ENCODE measurements around the gene LY86.

The LY86 gene

DNA sequence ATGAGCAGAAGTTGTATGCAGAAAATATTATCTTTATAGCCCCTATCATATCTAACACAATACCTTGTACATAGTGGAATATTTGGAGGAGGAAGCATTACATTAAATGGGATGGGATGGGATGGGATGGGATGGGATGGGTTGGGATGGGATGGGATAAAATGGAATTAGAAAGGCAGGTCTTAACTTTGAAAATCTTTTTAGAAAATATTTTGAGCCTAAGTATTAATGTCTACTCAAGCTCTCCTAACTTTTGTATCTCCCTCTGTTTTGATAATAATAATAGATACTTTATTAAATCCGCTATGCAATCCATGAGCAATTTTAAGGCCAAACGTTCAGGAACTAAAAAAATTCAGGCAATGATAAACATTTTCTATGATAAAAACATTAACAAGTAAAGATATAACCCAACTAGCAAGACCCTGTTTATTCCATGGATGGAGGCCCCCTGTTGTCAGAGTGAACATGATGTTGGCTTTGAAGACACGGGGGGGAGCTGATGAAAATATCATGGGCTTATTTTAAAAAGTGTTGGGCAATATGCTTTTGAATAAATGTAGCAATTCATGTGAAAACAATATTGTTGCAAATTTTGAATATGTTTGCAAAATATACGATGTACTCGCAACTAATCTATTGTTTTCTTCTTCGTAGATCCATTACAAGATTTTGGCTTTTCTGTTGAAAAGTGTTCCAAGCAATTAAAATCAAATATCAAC lies 35.9 kb downstream of the LY86 start:
- DNase-seq = no peak

DNA sequence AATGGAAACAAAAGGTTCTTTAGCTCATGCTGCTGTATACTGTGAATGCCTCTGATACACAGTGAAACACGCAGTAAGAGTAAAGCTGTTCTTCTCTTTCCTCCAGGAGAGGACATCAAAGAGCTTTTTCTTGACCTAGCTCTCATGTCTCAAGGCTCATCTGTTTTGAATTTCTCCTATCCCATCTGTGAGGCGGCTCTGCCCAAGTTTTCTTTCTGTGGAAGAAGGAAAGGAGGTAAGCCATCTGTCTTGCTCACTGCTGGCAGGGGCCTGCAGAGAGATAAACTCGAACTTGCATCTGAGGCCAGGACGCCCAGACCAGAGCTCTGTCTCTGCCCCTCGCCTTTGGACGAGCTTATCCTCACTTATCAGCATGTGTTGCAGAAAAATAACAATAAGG lies 37.7 kb downstream of the LY86 start:
- DNase-seq = no peak

DNA sequence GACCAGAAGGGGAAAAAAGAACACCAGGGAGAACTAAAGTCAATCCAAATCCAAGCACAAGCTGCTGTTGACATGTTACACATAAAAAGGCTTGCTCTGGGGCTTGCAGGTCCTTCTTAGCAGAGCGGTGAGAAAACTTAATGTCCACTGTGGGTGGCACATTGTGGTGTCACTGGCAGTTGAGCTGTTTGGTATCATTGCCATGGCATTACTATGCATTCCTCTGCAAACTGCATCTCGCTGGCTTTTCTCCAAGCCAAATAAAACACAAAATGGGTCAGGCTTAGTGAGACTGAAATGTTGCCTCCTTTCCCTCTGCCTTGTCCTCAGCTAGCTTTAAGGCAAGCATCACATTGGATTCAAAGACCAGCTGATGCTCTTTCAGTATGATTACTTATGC lies 40.9 kb downstream of the LY86 start:
- DNase-seq = no peak

DNA sequence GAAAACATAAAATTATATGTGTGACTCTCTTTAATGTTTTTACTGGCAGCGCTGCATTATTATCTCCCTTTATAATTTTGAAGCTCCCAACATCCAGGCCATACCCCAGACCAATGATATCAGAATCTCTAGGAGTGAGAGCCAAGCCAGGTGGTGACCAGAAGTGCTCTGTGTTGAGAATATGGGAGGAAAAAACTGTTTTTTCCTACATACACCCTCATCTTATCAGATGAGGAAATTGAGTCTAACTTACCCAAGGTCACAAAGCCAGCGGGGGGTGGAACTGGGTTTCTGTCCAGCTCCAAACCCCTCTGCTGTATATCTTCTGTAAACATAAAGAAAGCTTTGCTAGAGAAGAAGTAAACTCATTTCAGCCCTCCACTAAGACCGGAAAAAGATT lies 42.5 kb downstream of the LY86 start:
- DNase-seq = no peak

DNA sequence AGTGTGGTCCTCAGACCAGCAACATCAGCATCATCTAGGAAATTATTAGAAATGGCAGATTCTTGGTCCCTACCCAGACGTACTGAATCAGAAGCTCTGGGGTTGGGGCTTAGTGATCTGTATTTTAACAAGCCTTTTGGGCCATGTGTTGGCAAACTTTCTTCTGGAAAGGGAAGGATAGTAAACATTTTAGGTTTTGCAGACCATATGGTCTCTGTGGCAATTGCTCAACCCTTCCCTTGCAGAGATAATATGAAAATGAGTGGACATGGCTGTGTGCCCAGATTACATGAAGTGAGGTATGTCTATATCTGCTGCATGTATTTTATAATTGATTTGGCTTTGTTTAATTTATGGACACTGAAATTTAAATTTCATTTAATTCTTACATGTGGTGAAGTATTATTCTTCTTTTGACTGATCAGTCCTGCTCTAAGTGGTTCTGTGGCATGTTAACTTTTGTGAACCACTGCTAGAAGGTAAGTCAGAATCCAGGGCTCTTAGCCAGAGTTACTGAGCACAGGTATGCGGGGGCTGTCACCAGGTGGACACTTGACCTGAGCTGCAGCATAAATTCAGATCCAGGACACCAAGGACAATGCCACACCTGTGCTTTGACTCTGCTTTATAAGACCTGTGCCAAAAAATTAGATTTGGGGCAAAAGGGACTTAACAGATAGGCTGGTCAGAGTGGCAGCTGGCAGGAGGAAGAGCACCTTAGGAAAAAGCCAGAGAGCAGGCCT lies 43.2 kb downstream of the LY86 start:
- no peak for DNase-seq

DNA sequence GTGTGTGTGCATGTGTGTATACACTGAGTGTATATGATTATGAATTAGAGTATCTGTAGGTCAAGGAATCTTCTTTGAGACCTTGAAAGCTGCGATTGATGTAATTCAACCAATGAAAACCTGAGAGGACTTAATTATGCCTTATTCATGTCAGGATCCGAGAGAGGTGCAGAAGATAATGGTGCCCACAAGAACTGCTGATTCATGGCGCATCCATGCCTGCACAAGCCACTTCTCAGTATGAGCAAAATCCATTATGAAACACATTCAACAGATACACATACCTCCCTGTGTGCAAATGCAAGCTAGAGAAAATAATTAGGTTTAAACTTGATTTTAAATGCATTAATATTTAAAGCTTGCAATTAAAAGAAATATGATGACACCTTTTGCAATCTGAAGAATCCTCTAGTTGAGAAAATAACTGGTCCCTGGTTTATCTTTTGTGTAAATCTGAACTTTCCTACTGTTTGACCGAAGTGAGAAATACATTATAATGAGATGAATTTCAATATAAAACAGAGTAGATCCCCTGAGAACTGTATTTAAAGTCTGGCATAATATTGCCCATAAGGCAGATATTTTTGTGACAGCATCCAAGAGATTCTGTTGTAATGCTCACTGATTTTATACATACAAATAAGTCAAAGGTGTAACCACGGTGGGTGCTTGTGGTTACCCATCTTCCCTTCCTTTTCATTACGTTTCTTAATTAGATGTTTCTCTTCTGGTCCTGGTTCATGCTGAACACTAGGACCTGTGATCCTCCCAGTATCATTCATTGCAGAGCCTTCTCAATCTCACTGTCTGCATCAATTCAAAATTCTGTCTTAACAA lies 45.6 kb downstream of the LY86 start:
- no peak for DNase-seq

DNA sequence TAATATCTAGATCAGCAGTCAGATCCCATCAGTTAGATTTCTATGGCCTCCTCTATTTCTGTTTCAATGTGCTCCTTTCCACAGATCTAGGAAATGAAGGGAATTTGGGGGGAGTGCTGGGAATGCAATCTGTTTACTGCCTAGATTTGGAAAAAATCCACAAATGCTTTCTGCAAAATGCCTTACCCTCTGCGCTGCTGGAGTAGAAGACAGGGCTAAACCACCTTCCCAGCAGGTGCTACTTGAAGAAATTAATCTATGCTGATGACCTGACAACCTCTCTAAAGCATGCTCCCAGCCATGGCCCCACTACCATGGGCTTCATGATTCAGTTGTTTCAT lies 46.2 kb downstream of the LY86 start:
- no peak for DNase-seq

DNA sequence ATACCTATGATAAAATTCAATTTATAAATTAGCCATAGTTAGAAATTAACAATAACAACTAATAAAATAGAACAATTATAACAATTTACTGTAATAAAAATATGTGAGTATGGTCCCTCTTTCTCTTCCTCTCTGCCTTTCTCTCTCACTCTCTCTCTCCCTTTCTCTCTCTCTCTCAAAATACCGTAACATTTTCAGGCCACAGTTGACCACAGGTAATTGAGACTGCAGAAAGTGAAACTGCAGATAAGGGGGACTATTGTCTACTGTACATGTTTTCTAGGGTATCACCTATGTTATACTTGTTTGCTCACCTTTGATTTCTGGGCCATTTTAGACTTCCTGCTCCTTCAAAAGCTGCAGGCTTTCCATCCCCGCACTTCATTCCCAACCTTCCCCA lies 46.8 kb downstream of the LY86 start:
- DNase-seq = no peak

DNA sequence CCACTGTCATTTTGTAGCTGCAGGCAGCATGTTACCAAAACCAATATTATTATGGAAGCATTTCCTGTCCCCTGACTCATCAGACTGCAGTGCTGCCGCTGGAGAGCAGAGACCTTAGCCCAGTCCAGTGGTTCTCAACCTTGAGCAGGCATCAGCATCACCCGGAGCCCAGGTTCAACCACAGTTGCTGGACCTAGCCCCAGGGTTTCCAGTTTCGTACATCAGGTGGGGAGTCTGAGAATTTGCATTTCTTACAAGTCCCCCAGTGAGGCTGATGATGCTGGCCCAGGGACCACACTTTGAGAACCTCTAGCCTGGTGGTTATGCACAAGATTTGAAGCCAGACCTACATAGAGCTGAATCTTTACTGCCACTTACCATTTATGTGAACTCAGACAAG lies 47.3 kb downstream of the LY86 start:
- no peak for DNase-seq

DNA sequence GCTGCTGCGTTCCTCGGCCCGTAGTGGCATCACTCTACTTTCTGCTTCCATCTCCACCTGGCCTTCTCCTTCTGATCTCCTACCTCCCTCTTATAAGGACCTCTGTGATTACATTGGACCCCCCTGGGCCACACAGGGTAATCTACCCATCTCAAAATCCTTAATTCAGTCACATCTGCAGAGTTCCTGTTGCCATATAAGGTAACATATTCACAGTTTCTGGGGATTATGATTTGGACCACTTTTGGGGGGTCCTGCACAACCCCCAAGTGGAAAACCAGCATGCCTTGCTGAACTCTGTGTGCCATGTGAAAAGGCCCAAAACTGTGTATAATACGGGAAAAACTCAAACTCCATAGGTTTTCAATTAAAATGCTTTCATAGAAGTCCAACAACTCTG lies 51.1 kb downstream of the LY86 start:
- DNase-seq = no peak

DNA sequence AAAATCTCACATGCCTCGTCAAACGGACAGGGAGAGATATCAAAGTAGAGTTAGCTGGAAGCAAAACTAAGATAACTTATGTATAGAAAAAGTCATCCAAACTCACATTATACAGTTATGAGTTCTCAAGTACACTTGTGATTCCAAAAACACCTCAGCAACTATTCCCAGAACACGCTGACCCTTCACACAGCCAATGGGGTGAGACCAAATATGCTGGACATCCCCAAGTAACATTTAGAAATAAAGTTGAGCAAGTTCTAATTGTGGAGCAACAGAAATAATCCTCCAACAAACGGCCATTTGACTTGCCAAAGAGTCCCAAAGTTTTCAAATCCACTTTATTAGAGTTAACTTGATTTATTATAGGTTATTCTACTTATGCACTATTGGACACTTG lies 52.4 kb downstream of the LY86 start:
- no peak for DNase-seq

DNA sequence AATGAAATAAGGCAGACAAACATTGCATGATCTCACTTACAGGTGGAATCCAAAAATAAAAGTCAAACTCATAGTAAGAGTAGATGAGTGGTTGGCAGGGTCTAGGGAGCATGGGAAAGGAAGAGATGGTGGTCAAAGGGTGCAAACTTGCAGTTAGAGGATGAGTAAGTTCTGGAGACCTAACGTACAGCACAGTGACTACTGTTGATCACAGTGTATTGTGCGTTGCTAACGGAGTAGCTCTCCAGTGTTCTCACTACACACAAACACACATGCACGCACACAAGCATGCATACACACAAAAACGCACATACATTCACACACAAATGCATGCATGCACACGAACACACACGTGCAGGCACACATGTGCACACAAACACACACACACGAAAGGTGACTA lies 54.9 kb downstream of the LY86 start:
- DNase-seq = no peak

DNA sequence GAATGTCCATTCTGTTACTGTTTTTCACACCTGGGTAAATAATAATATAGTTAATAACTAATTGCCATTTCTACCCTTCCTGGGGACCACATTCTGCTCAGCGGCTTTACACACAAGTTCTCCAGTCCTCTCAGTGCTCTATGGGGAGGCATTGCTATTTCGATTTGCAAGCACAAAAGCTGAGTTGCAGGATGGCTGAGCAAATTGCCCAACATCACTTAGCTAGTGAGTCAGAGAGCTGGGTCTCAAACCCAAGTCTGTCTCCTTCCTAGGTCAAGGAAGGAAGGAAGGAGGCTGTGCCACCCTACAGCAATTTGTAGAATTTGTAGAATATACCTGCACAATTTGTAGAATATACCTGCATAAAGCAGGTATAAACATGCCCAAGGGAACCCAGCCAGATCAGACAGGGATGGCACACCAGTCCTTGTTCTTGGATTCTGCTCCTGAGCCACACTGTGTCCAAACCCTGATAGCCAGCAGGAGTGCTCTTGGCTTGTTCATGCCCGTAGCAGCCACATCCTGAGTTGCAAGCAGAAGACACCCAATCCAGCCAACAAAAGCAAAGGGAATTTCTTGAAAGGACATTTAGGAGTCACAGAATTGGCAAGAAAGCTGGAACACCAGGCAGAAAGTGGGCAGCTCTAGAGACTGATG lies 56.9 kb downstream of the LY86 start:
- no peak for DNase-seq

DNA sequence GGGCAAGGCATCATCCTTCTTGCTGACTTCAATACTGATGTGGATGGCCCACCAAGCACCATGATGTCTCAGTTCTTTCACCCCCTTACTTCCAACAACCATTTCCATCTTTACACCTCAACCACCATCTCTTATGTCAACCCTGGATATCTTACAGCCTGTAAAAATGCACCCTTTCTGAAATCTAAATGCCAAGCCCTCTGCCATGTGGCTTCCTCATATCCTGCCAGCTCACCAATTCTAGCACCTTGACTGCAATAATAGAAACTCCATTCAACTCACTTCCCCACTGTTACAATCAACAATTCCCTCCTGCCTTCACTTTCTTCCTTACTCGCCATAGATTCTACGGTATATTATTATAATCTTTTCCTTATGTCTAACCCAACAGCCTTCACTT lies 57.9 kb downstream of the LY86 start:
- no peak for DNase-seq

DNA sequence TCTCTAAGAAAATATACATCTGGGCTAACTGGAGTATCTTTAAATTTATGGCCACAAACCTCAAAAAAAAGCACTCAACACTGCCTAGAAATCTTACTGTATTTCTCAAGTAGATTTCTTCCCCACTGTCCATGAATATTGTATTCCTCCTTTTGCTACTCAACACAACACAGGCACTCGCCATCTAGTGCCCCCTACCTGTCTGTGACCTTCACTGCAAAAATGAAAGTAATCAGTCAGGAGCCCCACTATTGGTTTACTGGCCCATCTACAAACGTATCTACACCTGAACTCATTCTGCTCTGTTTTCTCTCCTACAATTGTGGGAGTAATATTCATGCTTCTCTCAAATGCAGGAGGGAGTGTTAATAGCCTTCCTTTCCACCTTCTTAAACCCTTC lies 58.3 kb downstream of the LY86 start:
- DNase-seq = no peak

DNA sequence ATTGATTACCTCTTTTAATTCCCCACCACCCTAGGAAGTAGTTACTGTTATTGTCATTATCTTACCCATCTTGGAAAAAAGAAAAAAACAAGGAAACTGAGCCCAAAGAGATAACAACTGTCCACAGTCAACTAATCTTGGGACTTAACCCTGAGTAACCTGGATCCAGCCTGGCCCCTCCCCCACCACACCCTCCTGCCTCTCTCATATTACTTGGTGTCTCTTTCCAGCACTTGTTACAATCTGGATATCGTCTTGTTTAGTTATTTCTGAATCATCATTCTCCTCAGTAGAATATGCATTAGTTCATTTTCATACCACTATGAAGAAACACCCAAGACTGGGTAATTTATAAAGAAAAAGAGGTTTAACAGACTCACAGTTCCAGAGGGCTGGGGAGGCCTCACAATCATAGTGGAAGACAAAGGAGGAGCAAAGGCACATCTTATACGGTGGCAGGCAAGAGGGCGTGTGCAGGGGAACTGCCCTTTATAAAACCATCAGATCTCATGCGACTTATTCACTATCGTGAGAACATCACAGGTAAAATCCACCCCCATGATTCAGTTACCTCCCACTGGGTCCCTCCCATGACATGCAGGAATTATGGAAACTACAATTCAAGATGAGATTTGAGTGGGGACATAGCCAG lies 60.3 kb downstream of the LY86 start:
- no peak for DNase-seq

DNA sequence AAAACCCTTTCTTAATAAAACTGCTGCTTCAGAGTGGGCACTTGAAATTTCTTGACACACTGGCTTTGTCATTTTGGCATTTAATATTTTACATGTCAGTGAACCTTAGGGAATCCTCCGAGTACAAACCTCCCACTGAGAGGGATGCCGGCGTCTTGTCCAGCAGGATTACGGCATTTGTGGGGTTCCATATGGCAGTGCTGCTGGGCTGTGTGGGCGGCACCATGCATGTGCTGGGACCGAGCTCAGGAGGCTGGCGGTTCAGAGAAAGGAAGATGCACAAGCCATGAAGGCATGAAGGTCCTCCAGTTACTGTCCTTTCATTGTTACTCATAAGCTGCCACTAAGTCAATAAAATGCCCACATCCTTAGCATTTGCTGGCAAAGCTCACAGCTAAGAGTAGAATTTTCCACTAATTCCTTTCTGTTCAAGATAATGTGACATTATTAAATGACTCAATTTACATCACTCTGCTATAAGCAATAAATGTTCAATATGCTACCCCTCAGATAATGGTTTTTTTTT lies 61.4 kb downstream of the LY86 start:
- DNase-seq = no peak

DNA sequence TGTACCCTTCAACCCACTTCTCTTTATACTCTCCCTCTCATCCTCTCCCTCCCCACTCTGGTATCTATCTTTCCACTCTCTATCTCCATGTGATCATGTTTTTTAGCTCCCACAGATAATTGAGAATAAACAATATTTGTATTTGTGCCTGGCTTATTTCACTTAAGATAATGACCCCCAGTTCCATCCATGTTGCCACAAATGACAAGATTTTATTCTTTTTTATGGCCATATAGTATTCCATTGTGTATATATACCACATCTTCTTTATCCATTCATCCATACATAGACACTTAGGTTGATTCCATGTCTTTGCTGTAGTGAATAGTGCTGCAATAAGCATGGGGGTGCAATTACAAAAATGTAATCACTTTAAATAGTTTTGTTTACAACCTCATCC lies 62.3 kb downstream of the LY86 start:
- DNase-seq = no peak

DNA sequence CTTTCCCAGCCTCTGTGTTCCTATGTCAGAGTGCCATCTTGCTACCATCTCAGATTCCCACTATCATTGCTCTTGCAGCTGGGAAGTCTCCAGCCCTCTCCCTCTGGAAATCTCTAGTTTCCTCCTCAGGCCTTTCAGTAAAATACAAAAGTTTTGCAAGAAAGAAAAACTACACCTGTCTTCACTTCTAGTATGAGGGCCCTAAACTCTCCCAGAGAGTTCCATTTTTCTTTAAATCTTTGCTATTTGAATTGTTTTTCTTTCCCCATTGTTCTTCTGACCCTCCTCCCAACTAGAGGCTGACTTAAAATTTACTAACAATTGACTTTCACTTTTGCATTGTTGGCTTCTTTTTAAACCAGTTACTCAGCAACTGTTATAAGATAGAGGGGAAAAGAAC lies 62.8 kb downstream of the LY86 start:
- no peak for DNase-seq

DNA sequence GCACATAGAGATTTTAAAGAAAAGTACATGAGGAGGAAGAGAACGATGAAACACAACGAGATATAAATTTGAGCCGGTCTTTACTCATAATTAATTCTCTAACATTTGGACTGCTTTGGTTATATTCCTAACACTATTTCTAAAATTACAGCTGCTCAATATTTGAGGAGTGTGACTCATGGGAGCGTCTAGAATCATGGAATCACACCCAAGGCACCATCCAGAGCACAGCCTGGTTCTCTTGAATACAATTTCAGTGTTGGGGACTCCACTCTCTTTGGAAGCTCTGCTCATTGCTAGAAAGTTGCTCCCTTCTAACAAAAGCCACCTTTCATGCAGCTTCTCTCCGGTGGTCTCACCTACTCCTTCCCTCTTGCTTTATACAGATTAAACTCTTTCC lies 64.4 kb downstream of the LY86 start:
- no peak for DNase-seq

DNA sequence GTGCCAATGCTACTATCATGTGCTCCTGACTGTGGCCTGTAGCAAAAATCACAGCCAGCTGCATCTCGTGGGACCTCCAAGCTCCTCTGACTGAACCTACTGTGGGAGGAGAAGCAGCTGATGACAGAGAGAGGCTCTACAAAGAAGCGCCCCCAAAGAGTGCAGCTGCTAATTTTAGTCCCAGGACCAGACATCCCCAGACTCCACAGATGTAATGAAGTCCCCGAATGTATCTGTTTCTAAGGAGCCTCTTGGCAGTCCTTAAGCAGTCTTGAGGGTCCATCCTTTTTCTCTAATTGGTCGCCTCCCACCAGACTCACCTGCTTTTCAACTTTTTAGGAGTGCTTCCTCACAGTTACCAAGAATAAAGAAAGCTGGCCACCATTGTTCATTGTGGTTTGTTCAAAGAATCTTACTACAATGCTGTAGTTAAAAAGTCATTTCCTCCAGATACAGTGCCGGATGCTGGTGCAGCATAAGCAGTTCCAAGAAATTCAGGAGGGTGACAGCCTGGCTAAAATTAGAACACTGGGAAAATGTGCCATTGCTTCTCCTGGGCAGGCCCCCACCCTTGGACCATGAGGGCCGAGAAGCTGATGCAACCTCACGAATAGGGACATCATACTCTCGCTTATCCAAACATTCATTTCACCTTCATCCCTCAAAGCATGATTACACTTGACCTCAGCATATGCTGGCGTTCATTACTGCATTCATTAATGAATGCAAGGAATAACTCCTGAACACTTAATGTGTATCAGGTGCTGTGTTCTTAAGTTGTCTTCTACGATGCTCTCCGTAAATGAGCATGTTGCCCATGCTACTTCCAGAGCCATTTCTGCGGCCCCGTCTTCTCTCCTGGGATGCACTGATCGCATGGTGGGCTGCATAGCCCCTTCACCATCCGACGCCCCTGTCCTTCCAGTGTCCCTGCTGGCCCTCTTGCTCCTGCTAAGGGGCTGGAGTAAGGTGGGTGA lies 66.4 kb downstream of the LY86 start:
- no peak for DNase-seq
